Measurements from ENCODE around the gene TBX4.

DNA sequence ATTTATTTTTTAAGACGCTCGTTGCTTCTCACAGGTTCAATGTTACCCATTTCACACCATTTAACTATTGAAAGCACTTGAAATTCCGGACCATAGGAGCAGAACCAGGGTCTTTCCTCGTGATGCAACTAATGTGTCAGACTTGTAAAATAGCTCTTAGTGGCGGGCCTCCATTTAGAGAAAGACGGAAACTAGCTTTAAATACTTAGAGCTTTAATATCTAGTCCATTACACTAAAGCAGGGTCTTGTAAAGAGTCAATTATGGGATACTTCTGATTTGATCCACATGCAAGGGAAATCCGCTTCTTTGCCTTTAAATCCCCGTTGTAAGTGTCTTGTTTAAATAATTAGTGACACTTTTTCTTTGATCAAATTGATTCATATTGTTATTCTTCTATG, 82.2 kb downstream of the TBX4 start:
- TF ChIP-seq, protein P1, sequence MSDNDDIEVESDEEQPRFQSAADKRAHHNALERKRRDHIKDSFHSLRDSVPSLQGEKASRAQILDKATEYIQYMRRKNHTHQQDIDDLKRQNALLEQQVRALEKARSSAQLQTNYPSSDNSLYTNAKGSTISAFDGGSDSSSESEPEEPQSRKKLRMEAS (IDR thresholded peaks at IDR 0.05) = no peak
- TF ChIP-seq SP1 (IDR thresholded peaks at IDR 0.05) = no peak
- TF ChIP-seq ATF3 (IDR thresholded peaks at IDR 0.05) = no peak

Measured in liver (tissue), 2 donors.